Dendritic cell treated with granulocyte-macrophage colony-stimulating factor and Interleukin-4, amounts not matched to agents 40 ng/mL and 50 ng/mL, for 4 days (primary cell): ENCODE measurements around the gene NENF.

Source experiments
- H3K27ac Mint-ChIP-seq: one replicate; pipeline ENCODE4 v1.8.0; 2022; ENCODE audit warnings: mild to moderate bottlenecking, mixed read lengths
- H3K27me3 Mint-ChIP-seq: one replicate; pipeline ENCODE4 v1.8.0; 2022; ENCODE audit warnings: mild to moderate bottlenecking, mixed read lengths
- H3K36me3 Mint-ChIP-seq: one replicate; pipeline ENCODE4 v1.8.0; 2022; ENCODE audit warnings: low read depth, mixed read lengths
- H3K4me1 Mint-ChIP-seq: one replicate; pipeline ENCODE4 v1.8.0; 2022; ENCODE audit warnings: low read depth, mixed read lengths
- H3K4me3 Mint-ChIP-seq: one replicate; pipeline ENCODE4 v1.8.0; 2022; ENCODE audit warnings: mild to moderate bottlenecking, moderate library complexity, mixed read lengths
- H3K9me3 Mint-ChIP-seq: one replicate; pipeline ENCODE4 v1.8.0; 2022; ENCODE audit warnings: mixed read lengths
- intact Hi-C: fragments of 100-400 bp; cut with micrococcal nuclease; formaldehyde crosslinking; loops from one replicate; pipeline ENCODE4 v1.15.0; 2022

Gene NENF

GRCh38 chr1:212485913-212486618 is 53.3 kb downstream of the NENF start:
- Mint-ChIP-seq H3K4me3 (no peak overlapping the region), H3K27ac (peak overlapping the region; percentile 83), H3K27me3 (peaks cover 4% of the 10 kb centered on the region), H3K36me3 (no peaks in the 10 kb centered on the region), H3K4me1 (peaks cover 92% of the 10 kb centered on the region), H3K9me3 (no peaks in the 10 kb centered on the region)
- intact Hi-C loops, result loop anchor here (2.0 kb wide), 1 partner anchor 73 kb away; no protein-coding TSS in a partner anchor

- Mint-ChIP-seq H3K9me3 (no peaks in the 10 kb centered on the region), H3K27me3 (peaks cover 4% of the 10 kb centered on the region), H3K27ac (peak overlapping the region; percentile 83), H3K4me3 (no peak overlapping the region), H3K36me3 (no peaks in the 10 kb centered on the region), H3K4me1 (peaks cover 96% of the 10 kb centered on the region)
- intact Hi-C loops, result loop anchor here (2.0 kb wide), 1 partner anchor 72 kb away; no protein-coding TSS in a partner anchor
Measured at GRCh38 chr1:212486619-212486975, 53.9 kb downstream of the NENF start.

- Mint-ChIP-seq H3K4me1 (peaks cover 96% of the 10 kb centered on the region), H3K36me3 (no peaks in the 10 kb centered on the region), H3K27me3 (no peaks in the 10 kb centered on the region), H3K4me3 (no peak overlapping the region), H3K9me3 (no peaks in the 10 kb centered on the region), H3K27ac (peak overlapping the region; percentile 83)
- intact Hi-C loops, result loop anchor here (2.0 kb wide), 1 partner anchor 72 kb away; no protein-coding TSS in a partner anchor
Measured at GRCh38 chr1:212487286-212487685, 54.6 kb downstream of the NENF start.

- intact Hi-C loops, result loop anchor here (1.0 to 2.0 kb wide), 3 partner anchors 8 to 71 kb away; no protein-coding TSS in a partner anchor
- Mint-ChIP-seq H3K9me3 (no peaks in the 10 kb centered on the region), H3K36me3 (no peaks in the 10 kb centered on the region), H3K27me3 (no peaks in the 10 kb centered on the region), H3K4me1 (peaks cover 90% of the 10 kb centered on the region), H3K4me3 (no peak overlapping the region), H3K27ac (peak overlapping the region; percentile 83)
Measured at GRCh38 chr1:212487774-212488435, 55.2 kb downstream of the NENF start.

- Mint-ChIP-seq H3K9me3 (no peaks in the 10 kb centered on the region), H3K4me3 (no peak overlapping the region), H3K4me1 (peaks cover 87% of the 10 kb centered on the region), H3K36me3 (no peaks in the 10 kb centered on the region), H3K27me3 (no peaks in the 10 kb centered on the region), H3K27ac (peak overlapping the region; percentile 83)
- intact Hi-C loops, result loop anchor here (1.0 to 2.0 kb wide), 2 partner anchors 8 to 54 kb away; no protein-coding TSS in a partner anchor
Measured at GRCh38 chr1:212488436-212489283, 55.9 kb downstream of the NENF start.

- Mint-ChIP-seq H3K27ac (peak overlapping the region; percentile 83), H3K36me3 (no peaks in the 10 kb centered on the region), H3K9me3 (no peaks in the 10 kb centered on the region), H3K4me1 (peaks cover 86% of the 10 kb centered on the region), H3K27me3 (no peaks in the 10 kb centered on the region), H3K4me3 (no peak overlapping the region)
- intact Hi-C loops, result loop anchor here (2.0 kb wide), 1 partner anchor 53 kb away; no protein-coding TSS in a partner anchor
Measured at GRCh38 chr1:212489284-212489859, 56.7 kb downstream of the NENF start.

GRCh38 chr1:212490276-212490675 is 57.6 kb downstream of the NENF start:
- no peaks in the 10 kb centered on the region for H3K27me3 Mint-ChIP-seq
- no peaks in the 10 kb centered on the region for H3K9me3 Mint-ChIP-seq
- H3K36me3 Mint-ChIP-seq, result no peaks in the 10 kb centered on the region
- peaks cover 86% of the 10 kb centered on the region for H3K4me1 Mint-ChIP-seq
- H3K27ac Mint-ChIP-seq, result peak overlapping the region; percentile 91
- intact Hi-C loops, result no loop called here
- no peak overlapping the region for H3K4me3 Mint-ChIP-seq

- intact Hi-C loops, result no loop called here
Measured at GRCh38 chr1:212491454-212491853, 58.7 kb downstream of the NENF start.

More at GRCh38 chr1:212491454-212491853, 58.7 kb downstream of the NENF start:
- Mint-ChIP-seq H3K36me3 (no peaks in the 10 kb centered on the region), H3K27me3 (no peaks in the 10 kb centered on the region), H3K4me1 (peaks cover 86% of the 10 kb centered on the region), H3K9me3 (no peaks in the 10 kb centered on the region), H3K4me3 (no peak overlapping the region), H3K27ac (peak overlapping the region; percentile 91)
